Esophagus muscularis mucosa (tissue), 4 donors: ENCODE data around the gene SGPP2. TPM values are rescaled to one million over a fixed set of nuclear protein-coding genes. Genes with fewer than 3 reads are reported as not detected.

Source experiments
- DNase-seq: peaks from one replicate; pipeline ENCODE4 v3.0.0-alpha.2; 2017; ENCODE audit errors: extremely low spot score
- H3K27ac ChIP-seq, 4 donors: fragments of 200-600 bp; sonication (generic); replicated peaks in 1 of 4; 1 replicate in 3 of 4; 2 replicates in 1 of 4; pipeline ENCODE4 v1.5.1; 2016 to 2019; ENCODE audit warnings: mild to moderate bottlenecking in 1 of 4
- H3K27me3 ChIP-seq, 4 donors: fragments of 200-600 bp; sonication (generic); one replicate each; pipeline versions ENCODE4 v1.5.1 to v1.6.0; 2016 to 2019
- H3K36me3 ChIP-seq, 4 donors: fragments of 200-600 bp; sonication (generic); one replicate each; pipeline ENCODE4 v1.5.1; 2016 to 2019
- H3K4me1 ChIP-seq, 4 donors: fragments of 200-600 bp; sonication (generic); one replicate each; pipeline ENCODE4 v1.5.1; 2016 to 2019
- H3K4me3 ChIP-seq, 4 donors: fragments of 200-600 bp; sonication (generic); 1 replicate in 2 of 4; 2 replicates in 2 of 4; pipeline ENCODE4 v1.5.1; 2016 to 2019; ENCODE audit warnings: mild to moderate bottlenecking in 4 of 4, moderate library complexity in 1 of 4
- H3K9me3 ChIP-seq, 4 donors: fragments of 200-600 bp; sonication (generic); 1 replicate in 3 of 4; 2 replicates in 1 of 4; pipeline ENCODE4 v1.5.1; 2016 to 2019
- CTCF ChIP-seq, 3 experiments: fragments of 200-600 bp in 2 of 3; fragments of 450-650 bp in 1 of 3; sonication (generic) in 2 of 3; IDR thresholded peaks; one replicate each; pipeline ENCODE4 v1.5.1; 2017 to 2019; ENCODE audit warnings: antibody characterized with exemption in 3 of 3, mild to moderate bottlenecking in 2 of 3, moderate library complexity in 1 of 3
- EP300 ChIP-seq: sonication (generic); formaldehyde crosslinking; IDR thresholded peaks from one replicate; pipeline ENCODE4 v1.6.1; 2017; ENCODE audit warnings: antibody characterized with exemption
- POLR2A ChIP-seq: fragments of 450-650 bp; IDR thresholded peaks from one replicate; pipeline ENCODE4 v1.6.1; 2017; ENCODE audit warnings: antibody characterized with exemption, moderate library complexity, mild to moderate bottlenecking, low read depth
- POLR2AphosphoS5 ChIP-seq, 2 donors: sonication (generic); formaldehyde crosslinking; IDR thresholded peaks; one replicate each; pipeline ENCODE4 v1.6.1; 2017; ENCODE audit warnings: antibody characterized with exemption in 2 of 2
- WGBS: methylation state at CpG from one replicate; pipeline ENCODE4 v1.1.5; 2018; 5-methylcytosine and 5-hydroxymethylcytosine counted together
- intact Hi-C: fragments of 100-400 bp; cut with DNase I; formaldehyde crosslinking; loops from one replicate; pipeline ENCODE4 v1.15.1; 2023
- total RNA-seq, 4 donors: library from RNA; depleted of rRNA; stranded (reverse); fragments of >200 nt; gene quantifications; one replicate each; pipeline versions ENCODE4 v1.1.0 to v1.2.1, GENCODE V29; 2016

SGPP2 gene
- total RNA-seq, 4 donors from 2014 or later = 0.32 to 0.83 (median 0.52) TPM

DNA sequence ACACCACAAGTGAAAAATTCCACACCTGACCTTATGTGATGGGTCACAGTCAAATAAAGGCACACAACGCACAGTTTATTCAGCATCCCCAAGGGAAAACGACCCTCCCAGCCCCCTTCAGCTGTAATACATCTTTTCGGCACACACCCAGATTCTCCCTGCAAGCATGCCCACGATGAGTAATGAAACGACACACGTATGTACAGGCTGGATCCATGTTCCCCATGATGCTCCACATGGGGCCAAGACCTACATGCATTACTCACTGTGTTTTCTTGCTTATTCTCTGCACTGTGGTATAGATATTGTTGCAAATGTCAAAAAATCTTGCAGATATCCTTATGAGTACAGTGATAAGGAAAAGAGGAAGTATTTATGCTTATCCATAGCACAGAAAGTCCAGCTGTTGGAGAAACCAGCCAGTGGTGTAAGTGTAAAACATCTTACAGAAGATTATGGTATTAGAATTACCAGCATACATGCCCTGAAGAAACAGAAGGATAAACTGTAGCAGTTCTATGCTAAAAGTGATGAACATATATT lies 32.5 kb upstream of the SGPP2 start:
- Histone ChIP-seq H3K4me3 (no peak overlapping the region), H3K27me3 (no peaks in the 10 kb centered on the region), H3K36me3 (no peaks in the 10 kb centered on the region), H3K27ac (no peak overlapping the region), H3K9me3 (peaks cover 0 to 5% (median 2%) of the 10 kb centered on the region in 4 donors), H3K4me1 (no peaks in the 10 kb centered on the region)
- WGBS = 68% methylated on average over 6 of the region's 6 CpGs
- intact Hi-C loops = no loop called here
- no peak for TF ChIP-seq CTCF (IDR thresholded peaks at IDR 0.05)
- TF ChIP-seq EP300 = no peak
- no peak for TF ChIP-seq POLR2A
- TF ChIP-seq POLR2AphosphoS5 (IDR thresholded peaks at IDR 0.05) = no peak
- no peak for DNase-seq

DNA sequence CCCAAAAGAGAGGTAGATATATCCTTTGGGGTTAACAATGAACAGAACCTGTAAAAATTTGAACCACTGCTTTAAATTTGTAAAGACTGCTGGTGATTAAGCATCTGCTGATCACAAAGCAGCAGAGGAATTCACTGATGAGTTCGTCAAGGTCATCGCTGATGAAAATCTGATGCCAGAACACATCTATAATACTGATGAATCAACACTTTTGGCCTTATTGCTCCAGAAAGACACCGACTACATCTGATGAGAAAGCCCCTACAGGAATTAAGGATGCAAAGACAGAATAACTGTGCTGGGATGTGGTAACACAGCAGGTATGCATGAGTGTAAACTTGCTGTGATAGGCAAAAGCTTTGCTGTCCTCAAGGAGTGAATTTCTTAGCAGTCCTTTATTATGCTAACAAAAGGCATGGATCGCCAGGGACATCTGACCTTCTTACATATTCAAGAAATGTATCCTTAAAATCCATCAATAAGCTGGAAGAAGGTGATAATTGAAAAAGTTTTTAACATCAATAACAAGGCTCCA lies 30.5 kb upstream of the SGPP2 start:
- no peak for DNase-seq
- Histone ChIP-seq H3K4me1 (peaks cover 0 to 4% (median 2%) of the 10 kb centered on the region in 4 donors), H3K27me3 (no peaks in the 10 kb centered on the region), H3K9me3 (peaks cover 0 to 5% (median 0%) of the 10 kb centered on the region in 4 donors), H3K27ac (no peak overlapping the region), H3K36me3 (no peaks in the 10 kb centered on the region), H3K4me3 (no peak overlapping the region)
- intact Hi-C loops = no loop called here
- no peak for TF ChIP-seq POLR2AphosphoS5 (IDR thresholded peaks at IDR 0.05)
- no peak for TF ChIP-seq CTCF (IDR thresholded peaks at IDR 0.05)
- TF ChIP-seq POLR2A = no peak
- TF ChIP-seq EP300 = no peak
- WGBS = 83% methylated on average over 4 of the region's 4 CpGs

GRCh38 chr2:222398446-222398885 lies 25.9 kb upstream of the SGPP2 start:
- H3K9me3 ChIP-seq = peaks cover 0 to 5% (median 0%) of the 10 kb centered on the region in 4 donors
- no peak overlapping the region for H3K27ac ChIP-seq
- DNase-seq = no peak
- no peak overlapping the region for H3K4me3 ChIP-seq
- intact Hi-C loops = no loop called here
- no peaks in the 10 kb centered on the region for H3K36me3 ChIP-seq
- no peaks in the 10 kb centered on the region for H3K27me3 ChIP-seq
- TF ChIP-seq POLR2A = no peak
- TF ChIP-seq CTCF (IDR thresholded peaks at IDR 0.05) = no peak
- no peak for TF ChIP-seq POLR2AphosphoS5 (IDR thresholded peaks at IDR 0.05)
- TF ChIP-seq EP300 = no peak
- peaks cover 0 to 16% (median 13%) of the 10 kb centered on the region in 4 donors for H3K4me1 ChIP-seq
- 89% methylated on average over 1 of the region's 1 CpG for WGBS

DNA sequence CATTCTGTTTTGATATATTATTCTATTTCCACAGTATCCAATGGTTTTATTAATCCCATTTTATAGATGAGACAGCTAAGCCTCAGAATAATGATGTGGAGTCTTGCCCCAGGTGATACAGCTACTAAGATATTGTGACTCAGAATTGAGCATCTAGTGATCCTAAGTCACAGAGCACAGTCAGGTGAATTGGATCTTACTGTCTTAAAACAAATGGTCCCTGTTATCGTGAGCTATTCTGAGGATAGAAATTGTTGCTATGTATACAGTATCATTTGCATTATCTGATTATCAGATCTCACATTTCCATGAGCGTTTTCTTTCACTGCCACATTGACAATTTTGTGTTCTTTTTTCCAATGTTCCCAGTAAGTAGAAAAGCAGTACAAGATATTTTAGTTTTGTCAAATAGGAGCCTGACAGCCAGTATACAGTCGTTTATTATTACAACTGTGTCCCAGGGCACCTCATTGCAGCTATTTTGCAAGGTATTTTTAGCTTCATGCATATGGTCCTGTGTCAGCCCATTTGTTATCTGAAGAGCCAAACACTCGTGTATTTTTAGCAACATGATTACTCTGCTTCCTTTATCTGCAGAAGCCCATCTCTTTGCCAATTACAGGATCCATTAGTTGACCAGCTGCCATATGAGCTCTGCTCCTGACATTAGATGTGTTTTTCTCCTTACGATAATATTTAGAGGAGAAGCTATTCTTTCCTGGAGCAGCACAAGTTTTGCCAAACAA lies 25.1 kb upstream of the SGPP2 start:
- DNase-seq = no peak
- WGBS = 13% methylated on average over 5 of the region's 5 CpGs
- no peak for TF ChIP-seq CTCF (IDR thresholded peaks at IDR 0.05)
- TF ChIP-seq POLR2A = no peak
- no peak for TF ChIP-seq POLR2AphosphoS5 (IDR thresholded peaks at IDR 0.05)
- no peak for TF ChIP-seq EP300
- no peaks in the 10 kb centered on the region for H3K27me3 ChIP-seq
- peaks cover 0 to 5% (median 0%) of the 10 kb centered on the region in 4 donors for H3K9me3 ChIP-seq
- no peaks in the 10 kb centered on the region for H3K36me3 ChIP-seq
- H3K4me3 ChIP-seq = no peak overlapping the region
- H3K4me1 ChIP-seq = peaks cover 0 to 16% (median 13%) of the 10 kb centered on the region in 4 donors
- no peak overlapping the region for H3K27ac ChIP-seq
- intact Hi-C loops = no loop called here
